SK-N-SH (cell line): ENCODE data around the gene ERP29. TPM values are rescaled to one million over a fixed set of nuclear protein-coding genes. Genes with fewer than 3 reads are reported as not detected.

Source experiments
- CTCF ChIA-PET: fragments of 300-600, 350-600 bp; formaldehyde crosslinking; extraction: SDS; loops from one replicate; lab custom pipeline; 2021; lab: Yijun Ruan, JAX
- POLR2A ChIA-PET: fragments of 350-600 bp; sonication (Branson Sonifier 250); formaldehyde crosslinking; extraction: SDS; loops from one replicate; lab custom pipeline; 2020; ENCODE audit warnings: antibody characterized with exemption, inconsistent platforms; lab: Yijun Ruan, JAX
- DNase-seq: peaks from one replicate; pipeline ENCODE4 v3.0.0; 2012
- H2AFZ ChIP-seq: fragments of 200-600 bp; sonication (generic); 2 replicates; pipeline ENCODE4 v1.8.1; 2016; ENCODE audit warnings: antibody characterized with exemption, mild to moderate bottlenecking, low read depth
- H3F3A ChIP-seq: fragments of 200-600 bp; sonication (generic); replicated peaks from 2 replicates; pipeline ENCODE3; 2016; ENCODE audit warnings: antibody characterized with exemption, mild to moderate bottlenecking; ENCODE audit not compliant: insufficient read depth
- H3K27ac ChIP-seq, 2 experiments: fragments of 200-500 bp in 1 of 2; fragments of 200-600 bp in 1 of 2; sonication (Bioruptor generic) in 1 of 2; sonication (generic), shearing (Covaris generic) in 1 of 2; 2 replicates each; pipeline versions ENCODE4 v1.5.1 to v1.6.1; 2014 to 2016; ENCODE audit warnings: low read depth in 2 of 2, inconsistent platforms in 1 of 2, low read length in 1 of 2, mild to moderate bottlenecking in 1 of 2, mixed read lengths in 1 of 2
- H3K27me3 ChIP-seq: fragments of 200-600 bp; sonication (generic), shearing (Covaris generic); 2 replicates; pipeline ENCODE4 v1.6.1; 2016; ENCODE audit warnings: mixed run types; ENCODE audit not compliant: insufficient read depth
- H3K36me3 ChIP-seq, 2 experiments: fragments of 200-500 bp in 1 of 2; fragments of 200-600 bp in 1 of 2; sonication (Bioruptor generic) in 1 of 2; sonication (generic) in 1 of 2; replicated peaks in 1 of 2; 2 replicates each; pipeline versions ENCODE3 to v1.5.1; 2014 to 2016; ENCODE audit warnings: low read length in 1 of 2, mild to moderate bottlenecking in 1 of 2; ENCODE audit not compliant: insufficient read depth in 2 of 2, control insufficient read depth in 1 of 2
- H3K4me1 ChIP-seq, 2 experiments: fragments of 200-500 bp in 1 of 2; fragments of 200-600 bp in 1 of 2; sonication (Bioruptor generic) in 1 of 2; sonication (generic), shearing (Covaris generic) in 1 of 2; 2 replicates each; pipeline versions ENCODE4 v1.5.1 to v1.6.1; 2014 to 2016; ENCODE audit warnings: low read depth in 1 of 2, low read length in 1 of 2, mixed run types in 1 of 2; ENCODE audit not compliant: insufficient read depth in 2 of 2, control insufficient read depth in 1 of 2
- H3K4me2 ChIP-seq: fragments of 200-600 bp; sonication (generic), shearing (Covaris generic); 2 replicates; pipeline ENCODE4 v1.6.1; 2017; ENCODE audit warnings: mixed run types
- H3K4me3 ChIP-seq, 2 experiments: fragments of 200-500 bp in 1 of 2; fragments of 200-600 bp in 1 of 2; sonication (Bioruptor generic) in 1 of 2; sonication (generic), shearing (Covaris generic) in 1 of 2; 2 replicates each; pipeline versions ENCODE4 v1.5.1 to v1.8.1; 2014 to 2016; ENCODE audit warnings: low read depth in 2 of 2, inconsistent platforms in 1 of 2, low read length in 1 of 2, mild to moderate bottlenecking in 1 of 2, mixed read lengths in 1 of 2, moderate library complexity in 1 of 2
- H3K79me2 ChIP-seq: fragments of 200-600 bp; sonication (generic); 2 replicates; pipeline ENCODE4 v1.8.1; 2017; ENCODE audit warnings: mild to moderate bottlenecking; ENCODE audit not compliant: insufficient read depth
- H3K9ac ChIP-seq: fragments of 200-600 bp; sonication (generic); 2 replicates; pipeline ENCODE4 v1.6.1; 2017; ENCODE audit warnings: mixed run types
- H3K9me2 ChIP-seq: fragments of 200-600 bp; sonication (generic); 2 replicates; pipeline ENCODE4 v1.6.1; 2017; ENCODE audit warnings: mixed run types
- H3K9me3 ChIP-seq: fragments of 200-600 bp; sonication (generic); 2 replicates; pipeline ENCODE4 v1.6.1; 2017; ENCODE audit warnings: mixed run types, mild to moderate bottlenecking, moderate library complexity
- H4K20me1 ChIP-seq: fragments of 200-600 bp; sonication (generic); 2 replicates; pipeline ENCODE4 v1.6.1; 2017; ENCODE audit warnings: mild to moderate bottlenecking, mixed run types; ENCODE audit not compliant: insufficient read depth
- CHD2 ChIP-seq: fragments of 150-350 bp; IDR thresholded peaks from 2 replicates; pipeline ENCODE4 v1.6.1; 2018; ENCODE audit warnings: low read length; ENCODE audit not compliant: partially characterized antibody
- CTCF ChIP-seq: fragments of 200-600 bp; sonication (generic); IDR thresholded peaks from 2 replicates; pipeline ENCODE4 v1.6.1; 2017; ENCODE audit warnings: antibody characterized with exemption, mild to moderate bottlenecking, moderate library complexity
- ELF1 ChIP-seq: IDR thresholded peaks from 2 replicates; pipeline ENCODE4 v1.4.0; 2012
- EP300 ChIP-seq, 2 experiments: IDR thresholded peaks; 2 replicates each; pipeline versions ENCODE4 v1.4.0 to v1.6.1; 2012; ENCODE audit warnings: borderline replicate concordance in 1 of 2, low read depth in 1 of 2, low read length in 1 of 2
- EZH2phosphoT487 ChIP-seq: fragments of 200-600 bp; sonication (generic); IDR thresholded peaks from 2 replicates; pipeline ENCODE4 v1.6.1; 2017; ENCODE audit warnings: low read depth, mixed run types, mild to moderate bottlenecking, antibody characterized with exemption, moderate library complexity, borderline replicate concordance
- FOSL2 ChIP-seq: IDR thresholded peaks from 2 replicates; pipeline ENCODE4 v1.4.0; 2012; ENCODE audit warnings: low read depth, mild to moderate bottlenecking, moderate library complexity, borderline replicate concordance
- FOXJ3 ChIP-seq: sonication (generic); formaldehyde crosslinking; IDR thresholded peaks from 2 replicates; pipeline ENCODE4 v1.5.1; 2020; ENCODE audit warnings: mild to moderate bottlenecking, missing genetic modification reagents
- GABPA ChIP-seq: IDR thresholded peaks from 2 replicates; pipeline ENCODE4 v1.4.0; 2012; ENCODE audit warnings: low read depth, mild to moderate bottlenecking
- JUND ChIP-seq: IDR thresholded peaks from 2 replicates; pipeline ENCODE4 v1.4.0; 2012
- MEF2A ChIP-seq: IDR thresholded peaks from 2 replicates; pipeline ENCODE4 v1.4.0; 2012; ENCODE audit warnings: low read depth, borderline replicate concordance
- POLR2AphosphoS5 ChIP-seq: IDR thresholded peaks from 2 replicates; pipeline ENCODE4 v1.6.1; 2012; ENCODE audit warnings: low read depth, low read length
- RAD21 ChIP-seq: IDR thresholded peaks from 2 replicates; pipeline ENCODE4 v1.6.1; 2012; ENCODE audit warnings: mild to moderate bottlenecking, low read length
- RCOR1 ChIP-seq: fragments of 150-350 bp; IDR thresholded peaks from 2 replicates; pipeline ENCODE4 v1.6.1; 2017; ENCODE audit warnings: antibody characterized with exemption, low read length
- RFX5 ChIP-seq: IDR thresholded peaks from 2 replicates; pipeline ENCODE4 v1.6.1; 2012; ENCODE audit warnings: mild to moderate bottlenecking, improper control_type of control experiment, low read length
- RXRA ChIP-seq: IDR thresholded peaks from 2 replicates; pipeline ENCODE4 v1.4.0; 2012; ENCODE audit warnings: low read depth, mild to moderate bottlenecking, borderline replicate concordance
- TEAD4 ChIP-seq: IDR thresholded peaks from 2 replicates; pipeline ENCODE4 v1.4.0; 2012; ENCODE audit warnings: mild to moderate bottlenecking, borderline replicate concordance; ENCODE audit not compliant: insufficient read depth
- YY1 ChIP-seq: IDR thresholded peaks from 2 replicates; pipeline ENCODE4 v1.4.0; 2012; ENCODE audit warnings: low read depth, mild to moderate bottlenecking
- WGBS: methylation state at CpG from one replicate; pipeline ENCODE4 v1.1.6; 2017; ENCODE audit warnings: low lambda C conversion rate; 5-methylcytosine and 5-hydroxymethylcytosine counted together
- polyA plus RNA-seq, 3 experiments: library from polyadenylated mRNA; depleted of rRNA; stranded (reverse); fragments of >200 nt; gene quantifications; 2 replicates each; pipeline ENCODE4 v1.2.3, GENCODE V29; 2012
- TF ChIP-seq, protein P1 (sequence below): IDR thresholded peaks from 2 replicates; pipeline ENCODE4 v1.6.1; 2012; ENCODE audit warnings: mild to moderate bottlenecking, low read depth, low read length, moderate library complexity
- TF ChIP-seq, protein P2 (sequence below): IDR thresholded peaks from 2 replicates; pipeline ENCODE4 v1.4.0; 2012; ENCODE audit warnings: low read depth
- TF ChIP-seq, protein P3 (sequence below): fragments of 150-350 bp; IDR thresholded peaks from 2 replicates; pipeline ENCODE4 v1.6.1; 2016; ENCODE audit warnings: mild to moderate bottlenecking, low read depth, low read length

ERP29 gene
- polyA plus RNA-seq, 1 of the 3 experiments (the other 2 are of a cell fraction), result 177 TPM

- Histone ChIP-seq H2AFZ (no peak overlapping the region), H3K9me2 (no peaks in the 10 kb centered on the region), H3K4me1 (peaks cover 11 to 14% of the 10 kb centered on the region in 2 experiments; a peak in 1 of 4 replicates), H3K79me2 (peaks cover 41% of the 10 kb centered on the region), H3K9ac (no peak overlapping the region), H3K9me3 (no peaks in the 10 kb centered on the region), H3K36me3 (peaks cover 2 to 3% of the 10 kb centered on the region in 2 experiments), H3K27ac (no peak overlapping the region), H3K4me3 (no peak overlapping the region), H4K20me1 (no peaks in the 10 kb centered on the region), H3K4me2 (no peak overlapping the region), H3F3A (peaks cover 15% of the 10 kb centered on the region), H3K27me3 (no peaks in the 10 kb centered on the region)
- TF ChIP-seq JUND (no peak), EP300 (IDR thresholded peaks at IDR 0.05; ENCODE audit: borderline replicate concordance in 1 of 2, low read depth in 1 of 2, low read length in 1 of 2) (no peak), FOSL2 (no peak), ELF1 (no peak), FOXJ3 (CRISPR knock-in tag) (no peak), RFX5 (no peak), RXRA (no peak), EZH2phosphoT487 (no peak), YY1 (no peak), RAD21 (no peak), MEF2A (no peak), GABPA (no peak), POLR2AphosphoS5 (no peak), RCOR1 (no peak), CHD2 (no peak), TEAD4 (no peak), CTCF (no peak)
- TF ChIP-seq, protein P1, sequence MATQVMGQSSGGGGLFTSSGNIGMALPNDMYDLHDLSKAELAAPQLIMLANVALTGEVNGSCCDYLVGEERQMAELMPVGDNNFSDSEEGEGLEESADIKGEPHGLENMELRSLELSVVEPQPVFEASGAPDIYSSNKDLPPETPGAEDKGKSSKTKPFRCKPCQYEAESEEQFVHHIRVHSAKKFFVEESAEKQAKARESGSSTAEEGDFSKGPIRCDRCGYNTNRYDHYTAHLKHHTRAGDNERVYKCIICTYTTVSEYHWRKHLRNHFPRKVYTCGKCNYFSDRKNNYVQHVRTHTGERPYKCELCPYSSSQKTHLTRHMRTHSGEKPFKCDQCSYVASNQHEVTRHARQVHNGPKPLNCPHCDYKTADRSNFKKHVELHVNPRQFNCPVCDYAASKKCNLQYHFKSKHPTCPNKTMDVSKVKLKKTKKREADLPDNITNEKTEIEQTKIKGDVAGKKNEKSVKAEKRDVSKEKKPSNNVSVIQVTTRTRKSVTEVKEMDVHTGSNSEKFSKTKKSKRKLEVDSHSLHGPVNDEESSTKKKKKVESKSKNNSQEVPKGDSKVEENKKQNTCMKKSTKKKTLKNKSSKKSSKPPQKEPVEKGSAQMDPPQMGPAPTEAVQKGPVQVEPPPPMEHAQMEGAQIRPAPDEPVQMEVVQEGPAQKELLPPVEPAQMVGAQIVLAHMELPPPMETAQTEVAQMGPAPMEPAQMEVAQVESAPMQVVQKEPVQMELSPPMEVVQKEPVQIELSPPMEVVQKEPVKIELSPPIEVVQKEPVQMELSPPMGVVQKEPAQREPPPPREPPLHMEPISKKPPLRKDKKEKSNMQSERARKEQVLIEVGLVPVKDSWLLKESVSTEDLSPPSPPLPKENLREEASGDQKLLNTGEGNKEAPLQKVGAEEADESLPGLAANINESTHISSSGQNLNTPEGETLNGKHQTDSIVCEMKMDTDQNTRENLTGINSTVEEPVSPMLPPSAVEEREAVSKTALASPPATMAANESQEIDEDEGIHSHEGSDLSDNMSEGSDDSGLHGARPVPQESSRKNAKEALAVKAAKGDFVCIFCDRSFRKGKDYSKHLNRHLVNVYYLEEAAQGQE, result no peak
- TF ChIP-seq, protein P2, sequence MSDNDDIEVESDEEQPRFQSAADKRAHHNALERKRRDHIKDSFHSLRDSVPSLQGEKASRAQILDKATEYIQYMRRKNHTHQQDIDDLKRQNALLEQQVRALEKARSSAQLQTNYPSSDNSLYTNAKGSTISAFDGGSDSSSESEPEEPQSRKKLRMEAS, result no peak
- TF ChIP-seq, protein P3, sequence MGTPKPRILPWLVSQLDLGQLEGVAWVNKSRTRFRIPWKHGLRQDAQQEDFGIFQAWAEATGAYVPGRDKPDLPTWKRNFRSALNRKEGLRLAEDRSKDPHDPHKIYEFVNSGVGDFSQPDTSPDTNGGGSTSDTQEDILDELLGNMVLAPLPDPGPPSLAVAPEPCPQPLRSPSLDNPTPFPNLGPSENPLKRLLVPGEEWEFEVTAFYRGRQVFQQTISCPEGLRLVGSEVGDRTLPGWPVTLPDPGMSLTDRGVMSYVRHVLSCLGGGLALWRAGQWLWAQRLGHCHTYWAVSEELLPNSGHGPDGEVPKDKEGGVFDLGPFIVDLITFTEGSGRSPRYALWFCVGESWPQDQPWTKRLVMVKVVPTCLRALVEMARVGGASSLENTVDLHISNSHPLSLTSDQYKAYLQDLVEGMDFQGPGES, result no peak
- POLR2A ChIA-PET, result no interaction called here
- CTCF ChIA-PET, result interaction anchor here (1.6 kb wide), 1 partner anchor 20 kb away, joined by 3 read pairs; no protein-coding TSS in a partner anchor
- WGBS, result 100% methylated on average over 5 of the region's 8 CpGs
- no peak for DNase-seq
These were observed 2.5 kb upstream of the ERP29 start for GRCh38 chr12:112010415-112011344.
